Neural cell (in vitro differentiated cells): Measurements from ENCODE around the gene ERICH2. TPM values are rescaled to one million over a fixed set of nuclear protein-coding genes. Genes with fewer than 3 reads are reported as not detected.

Experiments
- H2AFZ ChIP-seq: fragments of 200-600, 300-800 bp; sonication (generic), shearing (Covaris generic); 2 replicates; pipeline ENCODE4 v1.6.0; 2014; ENCODE audit warnings: low read depth, mild to moderate bottlenecking, antibody characterized with exemption, low read length, moderate library complexity
- H3F3A ChIP-seq: fragments of 200-600 bp; shearing (Covaris generic); 2 replicates; pipeline ENCODE4 v1.6.1; 2016; ENCODE audit warnings: mild to moderate bottlenecking, moderate library complexity, mixed read lengths, antibody characterized with exemption, low read length; ENCODE audit not compliant: insufficient read depth, poor library complexity, severe bottlenecking
- H3K27ac ChIP-seq: fragments of 200-600, 300-800 bp; sonication (generic), shearing (Covaris generic); 2 replicates; pipeline ENCODE4 v1.5.1; 2014; ENCODE audit warnings: mild to moderate bottlenecking, low read length, moderate library complexity
- H3K27me3 ChIP-seq: fragments of 300-800, 200-600 bp; sonication (generic), shearing (Covaris generic); 2 replicates; pipeline ENCODE4 v1.6.0; 2014; ENCODE audit warnings: mild to moderate bottlenecking, low read depth, low read length, moderate library complexity; ENCODE audit not compliant: insufficient read depth
- H3K36me3 ChIP-seq: fragments of 300-800, 200-600 bp; sonication (generic), shearing (Covaris generic); 2 replicates; pipeline ENCODE4 v1.5.1; 2014; ENCODE audit warnings: mild to moderate bottlenecking, antibody characterized with exemption, low read length, moderate library complexity; ENCODE audit not compliant: insufficient read depth
- H3K4me2 ChIP-seq: fragments of 300-800, 200-600 bp; sonication (generic), shearing (Covaris generic); 2 replicates; pipeline ENCODE4 v1.6.0; 2014; ENCODE audit warnings: mild to moderate bottlenecking, low read length
- H3K4me3 ChIP-seq: fragments of 300-800, 200-600 bp; sonication (generic), shearing (Covaris generic); 2 replicates; pipeline ENCODE4 v1.5.1; 2014; ENCODE audit warnings: mild to moderate bottlenecking, low read length, moderate library complexity
- H3K79me2 ChIP-seq: fragments of 200-600 bp; shearing (Covaris generic); replicated peaks from 2 replicates; pipeline ENCODE4 v1.6.0; 2014; ENCODE audit warnings: mild to moderate bottlenecking, low read length, moderate library complexity; ENCODE audit not compliant: insufficient read depth
- H3K9ac ChIP-seq: fragments of 300-800, 200-600 bp; sonication (generic), shearing (Covaris generic); 2 replicates; pipeline ENCODE4 v1.6.1; 2016; ENCODE audit warnings: mild to moderate bottlenecking, low read length, mixed read lengths
- H3K9me2 ChIP-seq: fragments of 200-600 bp; shearing (Covaris generic); 2 replicates; pipeline ENCODE4 v1.6.1; 2016; ENCODE audit warnings: mild to moderate bottlenecking, low read length, mixed read lengths; ENCODE audit not compliant: insufficient read depth
- H3K9me3 ChIP-seq: fragments of 200-600, 300-800 bp; sonication (generic), shearing (Covaris generic); 2 replicates; pipeline ENCODE4 v1.6.1; 2016; ENCODE audit warnings: mild to moderate bottlenecking, mixed run types, low read length, moderate library complexity, mixed read lengths
- H4K20me1 ChIP-seq: fragments of 200-600 bp; shearing (Covaris generic); 2 replicates; pipeline ENCODE4 v1.6.1; 2016; ENCODE audit warnings: mild to moderate bottlenecking, mixed run types; ENCODE audit not compliant: insufficient read depth
- EP300 ChIP-seq: fragments of 450-650 bp; conservative IDR thresholded peaks from 2 replicates; pipeline ENCODE4 v1.6.1; 2014; ENCODE audit warnings: antibody characterized with exemption, mild to moderate bottlenecking, moderate library complexity; ENCODE audit not compliant: poor library complexity, severe bottlenecking
- EZH2 ChIP-seq: fragments of 200-600, 300-800 bp; shearing (Covaris generic), sonication (generic); IDR thresholded peaks from 2 replicates; pipeline ENCODE4 v1.6.1; 2014; ENCODE audit warnings: antibody characterized with exemption, low read length, borderline replicate concordance, mild to moderate bottlenecking; ENCODE audit not compliant: insufficient read depth, poor library complexity, severe bottlenecking
- MXI1 ChIP-seq: fragments of 450-650 bp; conservative IDR thresholded peaks from 2 replicates; pipeline ENCODE4 v1.6.1; 2014; ENCODE audit warnings: antibody characterized with exemption, mild to moderate bottlenecking; ENCODE audit not compliant: poor library complexity, severe bottlenecking
- POLR2AphosphoS5 ChIP-seq: IDR thresholded peaks from 2 replicates; pipeline ENCODE4 v1.6.1; 2012
- RAD21 ChIP-seq: fragments of 450-650 bp; conservative IDR thresholded peaks from 2 replicates; pipeline ENCODE4 v1.6.1; 2014; ENCODE audit warnings: antibody characterized with exemption, mild to moderate bottlenecking, moderate library complexity
- SMC3 ChIP-seq: fragments of 450-650 bp; conservative IDR thresholded peaks from 2 replicates; pipeline ENCODE4 v1.6.1; 2014; ENCODE audit warnings: antibody characterized with exemption, mild to moderate bottlenecking, moderate library complexity; ENCODE audit not compliant: poor library complexity
- TAF1 ChIP-seq: IDR thresholded peaks from 2 replicates; pipeline ENCODE4 v1.6.1; 2012; ENCODE audit warnings: low read depth
- polyA plus RNA-seq: library from polyadenylated mRNA; depleted of rRNA; stranded (reverse); fragments of >200 nt; gene quantifications from 2 replicates; pipeline ENCODE4 v1.2.3, GENCODE V29; 2014
- TF ChIP-seq, protein P1 (sequence below): IDR thresholded peaks from 2 replicates; pipeline ENCODE4 v1.6.1; 2012; ENCODE audit warnings: borderline replicate concordance
- TF ChIP-seq, protein P2 (sequence below): fragments of 450-650 bp; IDR thresholded peaks from 2 replicates; pipeline ENCODE4 v1.5.1; 2014; ENCODE audit warnings: antibody characterized with exemption, mild to moderate bottlenecking, moderate library complexity; ENCODE audit not compliant: poor library complexity, severe bottlenecking

ERICH2 gene
- polyA plus RNA-seq, 1 donor from 2014 or later: 1.3 TPM

DNA sequence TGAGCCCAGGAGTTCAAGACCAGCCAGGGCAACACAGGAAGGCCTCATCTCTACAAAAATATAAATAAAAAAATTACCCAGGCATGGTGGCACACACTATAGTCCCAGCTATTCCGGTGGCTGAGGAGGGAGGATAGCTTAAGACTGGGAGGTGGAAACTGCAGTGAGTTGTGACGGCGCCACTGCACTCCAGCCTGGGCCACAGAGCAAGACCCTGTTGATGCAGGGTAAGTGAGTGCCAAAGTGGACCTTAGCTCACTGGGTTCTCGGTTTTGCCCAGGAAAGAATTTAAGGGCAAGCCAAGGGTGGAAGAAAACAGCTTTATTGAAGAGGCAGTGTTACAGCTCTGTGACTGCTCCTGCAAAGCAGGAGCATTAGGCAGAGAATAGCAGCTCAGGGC lies 6.9 kb upstream of the ERICH2 start:
- Histone ChIP-seq H4K20me1 (no peaks in the 10 kb centered on the region), H3K4me2 (no peak overlapping the region), H3K79me2 (no peaks in the 10 kb centered on the region), H3K9me2 (no peaks in the 10 kb centered on the region), H3K36me3 (no peaks in the 10 kb centered on the region), H3K27me3 (no peaks in the 10 kb centered on the region), H3F3A (no peaks in the 10 kb centered on the region), H3K27ac (no peak overlapping the region), H3K9me3 (no peaks in the 10 kb centered on the region), H3K9ac (no peak overlapping the region), H3K4me3 (no peak overlapping the region), H2AFZ (no peak overlapping the region)
- TF ChIP-seq RAD21 (no peak), SMC3 (no peak), TAF1 (no peak), EP300 (no peak), EZH2 (no peak), POLR2AphosphoS5 (no peak), MXI1 (no peak)
- TF ChIP-seq, protein P1, sequence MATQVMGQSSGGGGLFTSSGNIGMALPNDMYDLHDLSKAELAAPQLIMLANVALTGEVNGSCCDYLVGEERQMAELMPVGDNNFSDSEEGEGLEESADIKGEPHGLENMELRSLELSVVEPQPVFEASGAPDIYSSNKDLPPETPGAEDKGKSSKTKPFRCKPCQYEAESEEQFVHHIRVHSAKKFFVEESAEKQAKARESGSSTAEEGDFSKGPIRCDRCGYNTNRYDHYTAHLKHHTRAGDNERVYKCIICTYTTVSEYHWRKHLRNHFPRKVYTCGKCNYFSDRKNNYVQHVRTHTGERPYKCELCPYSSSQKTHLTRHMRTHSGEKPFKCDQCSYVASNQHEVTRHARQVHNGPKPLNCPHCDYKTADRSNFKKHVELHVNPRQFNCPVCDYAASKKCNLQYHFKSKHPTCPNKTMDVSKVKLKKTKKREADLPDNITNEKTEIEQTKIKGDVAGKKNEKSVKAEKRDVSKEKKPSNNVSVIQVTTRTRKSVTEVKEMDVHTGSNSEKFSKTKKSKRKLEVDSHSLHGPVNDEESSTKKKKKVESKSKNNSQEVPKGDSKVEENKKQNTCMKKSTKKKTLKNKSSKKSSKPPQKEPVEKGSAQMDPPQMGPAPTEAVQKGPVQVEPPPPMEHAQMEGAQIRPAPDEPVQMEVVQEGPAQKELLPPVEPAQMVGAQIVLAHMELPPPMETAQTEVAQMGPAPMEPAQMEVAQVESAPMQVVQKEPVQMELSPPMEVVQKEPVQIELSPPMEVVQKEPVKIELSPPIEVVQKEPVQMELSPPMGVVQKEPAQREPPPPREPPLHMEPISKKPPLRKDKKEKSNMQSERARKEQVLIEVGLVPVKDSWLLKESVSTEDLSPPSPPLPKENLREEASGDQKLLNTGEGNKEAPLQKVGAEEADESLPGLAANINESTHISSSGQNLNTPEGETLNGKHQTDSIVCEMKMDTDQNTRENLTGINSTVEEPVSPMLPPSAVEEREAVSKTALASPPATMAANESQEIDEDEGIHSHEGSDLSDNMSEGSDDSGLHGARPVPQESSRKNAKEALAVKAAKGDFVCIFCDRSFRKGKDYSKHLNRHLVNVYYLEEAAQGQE: no peak
- TF ChIP-seq, protein P2, sequence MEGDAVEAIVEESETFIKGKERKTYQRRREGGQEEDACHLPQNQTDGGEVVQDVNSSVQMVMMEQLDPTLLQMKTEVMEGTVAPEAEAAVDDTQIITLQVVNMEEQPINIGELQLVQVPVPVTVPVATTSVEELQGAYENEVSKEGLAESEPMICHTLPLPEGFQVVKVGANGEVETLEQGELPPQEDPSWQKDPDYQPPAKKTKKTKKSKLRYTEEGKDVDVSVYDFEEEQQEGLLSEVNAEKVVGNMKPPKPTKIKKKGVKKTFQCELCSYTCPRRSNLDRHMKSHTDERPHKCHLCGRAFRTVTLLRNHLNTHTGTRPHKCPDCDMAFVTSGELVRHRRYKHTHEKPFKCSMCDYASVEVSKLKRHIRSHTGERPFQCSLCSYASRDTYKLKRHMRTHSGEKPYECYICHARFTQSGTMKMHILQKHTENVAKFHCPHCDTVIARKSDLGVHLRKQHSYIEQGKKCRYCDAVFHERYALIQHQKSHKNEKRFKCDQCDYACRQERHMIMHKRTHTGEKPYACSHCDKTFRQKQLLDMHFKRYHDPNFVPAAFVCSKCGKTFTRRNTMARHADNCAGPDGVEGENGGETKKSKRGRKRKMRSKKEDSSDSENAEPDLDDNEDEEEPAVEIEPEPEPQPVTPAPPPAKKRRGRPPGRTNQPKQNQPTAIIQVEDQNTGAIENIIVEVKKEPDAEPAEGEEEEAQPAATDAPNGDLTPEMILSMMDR: no peak

GRCh38 chr2:170764880-170765261 lies 5.3 kb upstream of the ERICH2 start:
- H3K4me2 ChIP-seq: no peak overlapping the region
- no peaks in the 10 kb centered on the region for H3K9me3 ChIP-seq
- H3K36me3 ChIP-seq: no peaks in the 10 kb centered on the region
- H3K27ac ChIP-seq: no peak overlapping the region
- no peak overlapping the region for H2AFZ ChIP-seq
- H3F3A ChIP-seq: no peaks in the 10 kb centered on the region
- no peaks in the 10 kb centered on the region for H3K79me2 ChIP-seq
- TF ChIP-seq TAF1: no peak
- no peak for TF ChIP-seq RAD21
- TF ChIP-seq POLR2AphosphoS5: no peak
- no peak for TF ChIP-seq SMC3
- no peaks in the 10 kb centered on the region for H3K27me3 ChIP-seq
- no peaks in the 10 kb centered on the region for H3K9me2 ChIP-seq
- no peak overlapping the region for H3K4me3 ChIP-seq
- no peaks in the 10 kb centered on the region for H4K20me1 ChIP-seq
- H3K9ac ChIP-seq: no peak overlapping the region

GRCh38 chr2:170766693-170767092 lies 3.5 kb upstream of the ERICH2 start:
- Histone ChIP-seq H3K9me2 (no peaks in the 10 kb centered on the region), H3K4me2 (no peak overlapping the region), H3K9me3 (no peaks in the 10 kb centered on the region), H3K27me3 (peaks cover 2% of the 10 kb centered on the region), H3K36me3 (no peaks in the 10 kb centered on the region), H3K27ac (no peak overlapping the region), H3K9ac (no peak overlapping the region), H3F3A (no peaks in the 10 kb centered on the region), H2AFZ (no peak overlapping the region), H3K79me2 (no peaks in the 10 kb centered on the region), H4K20me1 (no peaks in the 10 kb centered on the region), H3K4me3 (no peak overlapping the region)
- TF ChIP-seq EZH2: no peak
- no peak for TF ChIP-seq RAD21
- no peak for TF ChIP-seq SMC3
- no peak for TF ChIP-seq EP300
